GM12892 (cell line): Measurements from ENCODE around the gene LARP7.

ENCODE experiments used
- POLR2AphosphoS5 ChIP-seq: IDR thresholded peaks from 2 replicates; pipeline ENCODE4 v1.6.1; 2011; ENCODE audit warnings: low read depth, low read length, control low read depth
- TAF1 ChIP-seq: IDR thresholded peaks from 2 replicates; pipeline ENCODE4 v1.6.1; 2011; ENCODE audit warnings: low read depth, mild to moderate bottlenecking, control low read depth, low read length, borderline replicate concordance

DNA sequence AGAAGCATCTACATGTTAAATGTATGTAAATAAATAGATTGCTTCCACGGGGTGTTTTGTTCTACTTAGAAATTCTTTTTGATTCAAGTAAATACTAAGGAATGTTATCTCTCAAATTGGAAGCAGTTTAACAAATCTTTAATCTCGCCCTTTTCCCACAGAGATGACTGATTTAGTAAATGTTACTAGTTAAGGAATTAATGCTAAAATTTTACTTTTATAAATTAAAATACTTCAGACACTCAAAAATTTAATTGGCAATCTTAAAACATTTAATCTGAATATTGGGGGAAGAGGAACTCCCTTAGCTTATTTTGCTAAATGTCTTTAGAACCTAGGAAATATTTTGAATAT, 12.1 kb downstream of the LARP7 start:
- no peak for TF ChIP-seq POLR2AphosphoS5
- no peak for TF ChIP-seq TAF1
